K562 (cell line): ENCODE results near the gene DNAJB11.

Experiments used
- E2F1 ChIP-seq: sonication (generic); formaldehyde crosslinking; IDR thresholded peaks from 2 replicates; pipeline ENCODE4 v1.8.1; 2023; ENCODE audit warnings: mild to moderate bottlenecking, missing genetic modification reagents, moderate library complexity
- RFX5 ChIP-seq: IDR thresholded peaks from 2 replicates; pipeline ENCODE4 v1.6.1; 2011; ENCODE audit warnings: low read depth, mild to moderate bottlenecking, improper control_type of control experiment, low read length

DNA sequence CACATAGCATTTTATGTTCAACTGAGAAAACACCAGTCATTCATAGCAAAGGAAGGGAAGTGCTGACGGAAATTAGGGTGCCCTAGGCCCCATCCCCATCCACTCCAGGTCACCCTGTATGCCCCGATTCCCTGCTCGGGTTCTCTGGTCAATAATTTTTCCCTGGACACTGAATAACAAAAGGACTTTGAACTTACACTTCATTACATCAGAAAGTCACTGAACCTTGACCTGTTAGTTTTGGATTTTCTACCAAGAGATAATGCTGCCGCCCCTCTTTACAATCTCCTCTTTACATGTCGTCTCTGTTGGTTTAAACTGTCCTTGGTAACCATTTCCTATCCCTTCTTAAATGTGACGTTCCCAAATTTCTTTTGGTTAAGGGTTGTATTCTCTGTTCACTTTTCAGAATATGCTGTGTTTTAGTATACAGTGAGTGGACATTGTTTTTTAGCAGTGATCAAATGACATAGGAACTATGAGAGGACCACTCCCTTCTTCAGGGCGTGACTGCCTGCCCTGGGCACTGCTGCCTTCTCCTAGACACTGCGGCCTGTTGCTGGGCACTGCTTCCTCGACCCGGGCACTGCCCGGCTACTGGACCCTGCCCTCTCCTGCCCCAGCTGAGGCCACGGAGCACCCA lies 28.7 kb downstream of the DNAJB11 start:
- no peak for TF ChIP-seq E2F1
- TF ChIP-seq RFX5: no peak
